HCT116 (cell line): ENCODE results near the gene TMA7. TPM values are rescaled to one million over a fixed set of nuclear protein-coding genes. Genes with fewer than 3 reads are reported as not detected.

Source experiments
- ATAC-seq: fragments of 200-7000 bp; cut with Tn5 transposase; 2 replicates; pipeline ENCODE4 v1.9.1; 2020; ENCODE audit warnings: mild to moderate bottlenecking, moderate library complexity
- BruUV-seq: library from RNA; stranded (reverse); fragments of 400-500 nt; replicated peaks from 2 replicates; lab custom pipeline; 2021; lab: Mats Ljungman, UMichigan
- CTCF ChIA-PET: fragments of 300-600 bp; sonication (Branson Sonifier 250); formaldehyde crosslinking; loops from one replicate; lab custom pipeline; 2021; ENCODE audit warnings: antibody characterized with exemption; lab: Charles Lee
- POLR2A ChIA-PET: fragments of 300-600, 350-600 bp; sonication (Branson Sonifier 250); formaldehyde crosslinking; loops from one replicate; lab custom pipeline; 2021; ENCODE audit warnings: antibody characterized with exemption; lab: Charles Lee
- RAD21 ChIA-PET, 2 experiments: fragments of 300-600 bp; sonication (Branson Sonifier 250); formaldehyde crosslinking; loops; one replicate each; lab custom pipeline; 2023; ENCODE audit warnings: low total read pairs in 2 of 2; ENCODE audit not compliant: uncharacterized antibody in 2 of 2, unreplicated experiment in 2 of 2, low non-redundant PET in 1 of 2; lab: Charles Lee
- DNase-seq: peaks from one replicate; pipeline ENCODE4 v3.0.0-alpha.2; 2010; ENCODE audit warnings: low read depth, low spot score
- H2AFZ ChIP-seq: fragments of 200-600 bp; shearing (Covaris generic), sonication (generic); 2 replicates; pipeline ENCODE4 v1.6.1; 2017; ENCODE audit warnings: low read depth, mixed run types, mixed read lengths, antibody characterized with exemption, low read length; ENCODE audit not compliant: poor library complexity, severe bottlenecking
- H3K27ac ChIP-seq: 2 replicates; pipeline ENCODE4 v1.5.1; 2012; ENCODE audit warnings: low read depth, low read length
- H3K27me3 ChIP-seq: fragments of 200-600 bp; sonication (generic); 2 replicates; pipeline ENCODE4 v1.6.1; 2016; ENCODE audit warnings: mixed run types, low read length, mixed read lengths; ENCODE audit not compliant: insufficient read depth
- H3K36me3 ChIP-seq, 2 experiments: fragments of 200-500 bp in 1 of 2; fragments of 200-600 bp in 1 of 2; sonication (Bioruptor generic) in 1 of 2; sonication (generic) in 1 of 2; 2 replicates each; pipeline versions ENCODE4 v1.5.1 to v1.6.1; 2014 to 2016; ENCODE audit warnings: low read length in 2 of 2, inconsistent platforms in 1 of 2, mixed read lengths in 1 of 2, mixed run types in 1 of 2; ENCODE audit not compliant: insufficient read depth in 2 of 2, control insufficient read depth in 1 of 2
- H3K4me1 ChIP-seq, 2 experiments: fragments of 200-600 bp in 1 of 2; sonication (generic) in 1 of 2; 2 replicates each; pipeline versions ENCODE4 v1.5.1 to v1.6.1; 2012 to 2017; ENCODE audit warnings: low read length in 2 of 2, inconsistent platforms in 1 of 2, mild to moderate bottlenecking in 1 of 2, mixed read lengths in 1 of 2, mixed run types in 1 of 2, moderate library complexity in 1 of 2; ENCODE audit not compliant: insufficient read depth in 2 of 2, control insufficient read depth in 1 of 2
- H3K4me2 ChIP-seq: fragments of 200-600 bp; sonication (generic); 2 replicates; pipeline ENCODE4 v1.6.1; 2017; ENCODE audit warnings: mixed run types, low read length, mixed read lengths
- H3K4me3 ChIP-seq, 2 experiments: fragments of 200-600 bp in 1 of 2; sonication (generic) in 1 of 2; replicated peaks in 1 of 2; 2 replicates each; pipeline ENCODE4 v1.5.1; 2011 to 2016; ENCODE audit warnings: low read length in 2 of 2, control low read depth in 1 of 2, low read depth in 1 of 2, mild to moderate bottlenecking in 1 of 2, mixed read lengths in 1 of 2, mixed run types in 1 of 2
- H3K79me2 ChIP-seq: fragments of 200-600 bp; sonication (generic); 2 replicates; pipeline ENCODE4 v1.6.1; 2017; ENCODE audit warnings: mild to moderate bottlenecking, mixed run types, low read length, moderate library complexity, mixed read lengths; ENCODE audit not compliant: insufficient read depth
- H3K9ac ChIP-seq: fragments of 200-600 bp; sonication (generic); 2 replicates; pipeline ENCODE4 v1.6.1; 2016; ENCODE audit warnings: low read length, mixed read lengths
- H3K9me2 ChIP-seq: fragments of 200-600 bp; sonication (generic), shearing (Covaris generic); 2 replicates; pipeline ENCODE4 v1.6.1; 2017; ENCODE audit warnings: mixed run types, mild to moderate bottlenecking, moderate library complexity; ENCODE audit not compliant: insufficient read depth
- H3K9me3 ChIP-seq, 2 experiments: fragments of 200-500 bp in 1 of 2; fragments of 200-600 bp in 1 of 2; sonication (Bioruptor generic) in 1 of 2; sonication (generic) in 1 of 2; 2 replicates each; pipeline ENCODE4 v1.6.1; 2014 to 2017; ENCODE audit warnings: low read length in 2 of 2, mixed read lengths in 2 of 2, inconsistent platforms in 1 of 2, low read depth in 1 of 2, mild to moderate bottlenecking in 1 of 2, mixed run types in 1 of 2, moderate library complexity in 1 of 2; ENCODE audit not compliant: control insufficient read depth in 1 of 2, insufficient read depth in 1 of 2
- H4K20me1 ChIP-seq: fragments of 200-600 bp; sonication (generic), shearing (Covaris generic); 2 replicates; pipeline ENCODE4 v1.6.1; 2017; ENCODE audit warnings: mixed run types, mild to moderate bottlenecking, moderate library complexity; ENCODE audit not compliant: insufficient read depth
- FOSL1 ChIP-seq: IDR thresholded peaks from 2 replicates; pipeline ENCODE4 v1.6.1; 2012; ENCODE audit warnings: low read depth
- RAD21 ChIP-seq: IDR thresholded peaks from 2 replicates; pipeline ENCODE4 v1.6.1; 2012; ENCODE audit warnings: low read depth, mild to moderate bottlenecking
- YY1 ChIP-seq: IDR thresholded peaks from 2 replicates; pipeline ENCODE4 v1.6.1; 2011; ENCODE audit warnings: low read length, low read depth, moderate library complexity, mild to moderate bottlenecking; ENCODE audit not compliant: insufficient replicate concordance; ENCODE audit errors: extremely low read depth
- intact Hi-C: fragments of 100-400 bp; cut with micrococcal nuclease; formaldehyde crosslinking; loops from 2 replicates; pipeline ENCODE4 v1.10.0; 2022
- total RNA-seq: library from RNA; stranded (reverse); gene quantifications from one replicate; pipeline ENCODE4 v1.2.1, GENCODE V29; 2021; ENCODE audit not compliant: unreplicated experiment
- TF ChIP-seq, protein P1 (sequence below): IDR thresholded peaks from 2 replicates; pipeline ENCODE4 v1.6.1; 2012; ENCODE audit warnings: low read depth
- TF ChIP-seq, protein P2 (sequence below): IDR thresholded peaks from 2 replicates; pipeline ENCODE4 v1.6.1; 2012
- TF ChIP-seq, protein P3 (sequence below): IDR thresholded peaks from 2 replicates; pipeline ENCODE4 v1.6.1; 2011; ENCODE audit warnings: mild to moderate bottlenecking, low read length, moderate library complexity; ENCODE audit not compliant: insufficient replicate concordance; ENCODE audit errors: extremely low read depth

TMA7 gene
- total RNA-seq, 1 experiment from 2014 or later: 334 TPM

DNA sequence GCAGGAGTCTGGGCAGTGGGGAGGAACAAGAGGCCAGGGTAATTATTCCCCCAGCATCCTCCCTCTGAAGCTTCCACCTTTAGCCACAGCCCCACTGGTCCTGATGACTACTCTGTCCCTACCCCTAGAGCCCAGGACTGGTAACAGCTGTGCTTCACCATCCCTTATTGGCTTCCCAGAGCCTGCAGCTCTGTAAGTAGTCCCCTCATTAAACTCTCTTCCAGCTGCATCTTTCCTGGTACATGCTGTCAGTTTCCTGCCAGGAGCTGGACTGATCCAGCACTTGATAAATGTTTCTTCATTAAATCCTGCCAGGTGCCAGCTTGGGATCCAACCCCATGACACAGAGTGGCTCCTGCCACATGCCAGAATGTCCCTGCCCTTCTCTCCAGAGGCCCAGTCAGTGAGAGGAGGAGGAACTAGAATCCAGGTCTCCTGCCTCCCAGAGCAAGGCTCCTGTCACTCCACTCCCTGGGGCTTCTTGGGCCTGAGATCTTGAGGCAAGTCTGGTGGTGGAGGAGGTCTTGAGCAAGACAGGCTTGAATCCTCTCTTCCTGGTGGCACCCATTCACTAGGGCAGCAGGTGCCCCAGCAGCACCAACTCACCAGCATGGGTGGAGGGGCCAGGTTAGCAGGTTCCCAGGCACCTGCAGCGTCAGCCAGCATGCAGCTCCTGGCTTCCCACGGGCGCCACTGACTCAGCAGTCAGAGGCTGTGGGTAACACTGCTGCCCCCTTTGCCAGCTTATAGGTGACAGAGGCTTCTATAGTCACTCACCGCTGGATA, 40.5 kb upstream of the TMA7 start:
- Histone ChIP-seq H3K9me3 (no peaks in the 10 kb centered on the region), H3K4me2 (no peak overlapping the region), H3K27ac (no peak overlapping the region), H4K20me1 (no peaks in the 10 kb centered on the region), H3K9me2 (no peaks in the 10 kb centered on the region), H3K36me3 (no peaks in the 10 kb centered on the region), H2AFZ (no peak overlapping the region), H3K79me2 (no peaks in the 10 kb centered on the region), H3K4me3 (no peak overlapping the region), H3K9ac (no peak overlapping the region), H3K27me3 (no peaks in the 10 kb centered on the region), H3K4me1 (peaks cover 14 to 33% of the 10 kb centered on the region in 2 experiments)
- DNase-seq (no peak), ATAC-seq (peak; percentile 26; the same call in 1 of the 2 replicates)
- ChIA-PET CTCF (interaction anchor here (0.7 to 8.0 kb wide), 9 partner anchors 36 to 236 kb away, joined by 3 to 386 read pairs (median 3); partner anchors contain the start of genes PFKFB4 and SLC26A6), POLR2A (interaction anchor here (0.5 kb wide), 1 partner anchor 43 kb away, joined by 4 read pairs; no protein-coding TSS in a partner anchor), RAD21 (interaction anchor here (0.7 to 4.1 kb wide), 5 partner anchors 34 to 613 kb away, joined by 3 to 59 read pairs (median 13); no protein-coding TSS in a partner anchor)
- intact Hi-C loops: loop anchor here (2.0 kb wide), 1 partner anchor 149 kb away; no protein-coding TSS in a partner anchor
- no peak for TF ChIP-seq RAD21
- no TSS peak for BruUV-seq

DNA sequence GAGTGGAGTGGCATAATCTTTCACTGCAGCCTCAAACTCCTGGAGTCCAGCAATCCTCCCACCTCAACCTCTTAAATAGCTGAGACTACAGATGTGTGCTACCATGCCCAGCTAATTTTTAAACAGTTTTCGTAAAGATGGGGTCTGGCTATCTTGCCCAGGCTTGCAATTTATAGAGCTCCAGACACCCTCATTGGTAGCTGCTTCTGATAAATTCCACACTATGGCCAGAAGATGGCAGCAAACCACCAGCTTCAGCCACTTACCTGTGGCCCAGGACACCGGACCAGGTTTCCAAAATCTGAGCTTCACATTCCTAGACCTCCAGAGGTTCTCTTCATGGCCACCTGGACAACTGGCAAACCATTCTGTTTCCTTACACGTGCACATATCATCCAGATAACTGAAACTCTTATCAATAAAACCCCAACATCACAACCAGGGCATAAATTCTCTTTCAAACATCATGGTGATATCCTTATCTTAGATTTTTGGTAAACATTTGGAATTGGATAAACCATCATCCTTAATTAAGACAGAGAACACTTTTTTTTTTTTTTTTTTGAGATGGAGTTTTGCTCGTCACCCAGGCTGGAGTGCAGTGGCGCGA, 39.1 kb upstream of the TMA7 start:
- Histone ChIP-seq H3K9me2 (no peaks in the 10 kb centered on the region), H2AFZ (no peak overlapping the region), H3K27ac (no peak overlapping the region), H4K20me1 (no peaks in the 10 kb centered on the region), H3K36me3 (peaks cover 0 to under 1% of the 10 kb centered on the region in 2 experiments; a peak in 1 of 4 replicates), H3K27me3 (no peaks in the 10 kb centered on the region), H3K4me3 (no peak overlapping the region), H3K4me1 (peaks cover 14 to 39% of the 10 kb centered on the region in 2 experiments), H3K9ac (no peak overlapping the region), H3K79me2 (no peaks in the 10 kb centered on the region), H3K4me2 (no peak overlapping the region; the same call in 1 of the 2 replicates), H3K9me3 (no peaks in the 10 kb centered on the region)
- BruUV-seq: no TSS peak
- peak; percentile 69 for DNase-seq
- intact Hi-C loops: loop anchor here (1.0 to 2.0 kb wide), 3 partner anchors 35 to 148 kb away; no protein-coding TSS in a partner anchor
- ATAC-seq: peak; percentile 80
- ChIA-PET RAD21 (interaction anchor here (0.7 to 4.1 kb wide), 12 partner anchors 32 to 234 kb away, joined by 3 to 59 read pairs (median 5); partner anchors contain the start of gene SLC26A6 (in 1 of the 2)), POLR2A (interaction anchor here (0.9 to 1.7 kb wide), 3 partner anchors 32 to 39 kb away, joined by 4 to 22 read pairs (median 7); partner anchors contain the start of genes CCDC51 and TMA7), CTCF (interaction anchor here (0.6 to 8.0 kb wide), 27 partner anchors 9 to 621 kb away, joined by 3 to 386 read pairs (median 5); partner anchors contain the start of genes ATRIP, CCDC51, NCKIPSD and NDUFAF3)
- TF ChIP-seq, protein P1, sequence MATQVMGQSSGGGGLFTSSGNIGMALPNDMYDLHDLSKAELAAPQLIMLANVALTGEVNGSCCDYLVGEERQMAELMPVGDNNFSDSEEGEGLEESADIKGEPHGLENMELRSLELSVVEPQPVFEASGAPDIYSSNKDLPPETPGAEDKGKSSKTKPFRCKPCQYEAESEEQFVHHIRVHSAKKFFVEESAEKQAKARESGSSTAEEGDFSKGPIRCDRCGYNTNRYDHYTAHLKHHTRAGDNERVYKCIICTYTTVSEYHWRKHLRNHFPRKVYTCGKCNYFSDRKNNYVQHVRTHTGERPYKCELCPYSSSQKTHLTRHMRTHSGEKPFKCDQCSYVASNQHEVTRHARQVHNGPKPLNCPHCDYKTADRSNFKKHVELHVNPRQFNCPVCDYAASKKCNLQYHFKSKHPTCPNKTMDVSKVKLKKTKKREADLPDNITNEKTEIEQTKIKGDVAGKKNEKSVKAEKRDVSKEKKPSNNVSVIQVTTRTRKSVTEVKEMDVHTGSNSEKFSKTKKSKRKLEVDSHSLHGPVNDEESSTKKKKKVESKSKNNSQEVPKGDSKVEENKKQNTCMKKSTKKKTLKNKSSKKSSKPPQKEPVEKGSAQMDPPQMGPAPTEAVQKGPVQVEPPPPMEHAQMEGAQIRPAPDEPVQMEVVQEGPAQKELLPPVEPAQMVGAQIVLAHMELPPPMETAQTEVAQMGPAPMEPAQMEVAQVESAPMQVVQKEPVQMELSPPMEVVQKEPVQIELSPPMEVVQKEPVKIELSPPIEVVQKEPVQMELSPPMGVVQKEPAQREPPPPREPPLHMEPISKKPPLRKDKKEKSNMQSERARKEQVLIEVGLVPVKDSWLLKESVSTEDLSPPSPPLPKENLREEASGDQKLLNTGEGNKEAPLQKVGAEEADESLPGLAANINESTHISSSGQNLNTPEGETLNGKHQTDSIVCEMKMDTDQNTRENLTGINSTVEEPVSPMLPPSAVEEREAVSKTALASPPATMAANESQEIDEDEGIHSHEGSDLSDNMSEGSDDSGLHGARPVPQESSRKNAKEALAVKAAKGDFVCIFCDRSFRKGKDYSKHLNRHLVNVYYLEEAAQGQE: no peak
- TF ChIP-seq, protein P2, sequence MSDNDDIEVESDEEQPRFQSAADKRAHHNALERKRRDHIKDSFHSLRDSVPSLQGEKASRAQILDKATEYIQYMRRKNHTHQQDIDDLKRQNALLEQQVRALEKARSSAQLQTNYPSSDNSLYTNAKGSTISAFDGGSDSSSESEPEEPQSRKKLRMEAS: 0 out of 2 replicates have a peak, but pooled peaks have one; percentile 30
- TF ChIP-seq, protein P3, sequence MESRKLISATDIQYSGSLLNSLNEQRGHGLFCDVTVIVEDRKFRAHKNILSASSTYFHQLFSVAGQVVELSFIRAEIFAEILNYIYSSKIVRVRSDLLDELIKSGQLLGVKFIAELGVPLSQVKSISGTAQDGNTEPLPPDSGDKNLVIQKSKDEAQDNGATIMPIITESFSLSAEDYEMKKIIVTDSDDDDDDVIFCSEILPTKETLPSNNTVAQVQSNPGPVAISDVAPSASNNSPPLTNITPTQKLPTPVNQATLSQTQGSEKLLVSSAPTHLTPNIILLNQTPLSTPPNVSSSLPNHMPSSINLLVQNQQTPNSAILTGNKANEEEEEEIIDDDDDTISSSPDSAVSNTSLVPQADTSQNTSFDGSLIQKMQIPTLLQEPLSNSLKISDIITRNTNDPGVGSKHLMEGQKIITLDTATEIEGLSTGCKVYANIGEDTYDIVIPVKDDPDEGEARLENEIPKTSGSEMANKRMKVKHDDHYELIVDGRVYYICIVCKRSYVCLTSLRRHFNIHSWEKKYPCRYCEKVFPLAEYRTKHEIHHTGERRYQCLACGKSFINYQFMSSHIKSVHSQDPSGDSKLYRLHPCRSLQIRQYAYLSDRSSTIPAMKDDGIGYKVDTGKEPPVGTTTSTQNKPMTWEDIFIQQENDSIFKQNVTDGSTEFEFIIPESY: no peak
- peak; percentile 7 for TF ChIP-seq YY1
- no peak for TF ChIP-seq FOSL1
- peak; percentile 97 for TF ChIP-seq RAD21
